Activated T-cell treated with anti-CD3 and anti-CD28 coated beads for 48 hours (primary cell): ENCODE data around the gene CDH23.

Source experiments
- DNase-seq: peaks from one replicate; pipeline ENCODE4 v3.0.0-alpha.2; 2020; ENCODE audit warnings: low read depth

The CDH23 gene

DNA sequence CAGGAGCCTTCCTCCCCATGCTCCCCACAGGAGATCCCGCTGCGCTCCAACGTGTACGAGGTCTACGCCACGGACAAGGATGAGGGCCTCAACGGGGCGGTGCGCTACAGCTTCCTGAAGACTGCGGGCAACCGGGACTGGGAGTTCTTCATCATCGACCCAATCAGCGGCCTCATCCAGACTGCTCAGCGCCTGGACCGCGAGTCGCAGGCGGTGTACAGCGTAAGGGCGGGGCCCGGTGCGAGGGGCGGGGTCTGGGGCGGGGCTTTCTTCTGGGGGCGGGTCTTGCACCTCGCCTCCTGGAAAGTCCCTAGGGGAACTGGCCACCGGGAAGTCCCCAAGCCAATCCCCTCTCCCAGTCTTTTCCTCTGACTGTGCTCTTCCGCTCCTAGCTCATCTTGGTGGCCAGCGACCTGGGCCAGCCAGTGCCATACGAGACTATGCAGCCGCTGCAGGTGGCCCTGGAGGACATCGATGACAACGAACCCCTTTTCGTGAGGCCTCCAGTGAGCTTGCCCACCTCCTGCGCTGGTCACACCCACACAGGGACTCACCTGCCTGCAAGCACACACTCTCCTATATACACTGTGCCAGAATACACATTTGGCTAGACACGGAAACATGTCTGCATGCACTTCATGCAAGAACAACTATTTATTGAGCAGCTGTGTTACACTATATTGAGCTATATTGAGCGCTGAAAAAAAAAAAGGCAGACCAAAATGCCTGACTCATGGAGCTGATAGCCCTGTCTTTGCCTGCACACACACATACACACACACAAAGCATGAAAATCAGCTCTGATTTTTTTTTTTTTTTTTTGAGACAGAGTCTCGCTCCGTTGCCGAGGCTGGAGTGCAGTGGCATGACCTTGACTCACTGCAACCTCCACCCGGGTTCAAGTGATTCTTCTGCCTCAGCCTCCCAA is 409.3 kb downstream of the CDH23 start:
- DNase-seq: no peak

- DNase-seq: no peak
Measured at GRCh38 chr10:71806704-71807556, 410.2 kb downstream of the CDH23 start.

DNA sequence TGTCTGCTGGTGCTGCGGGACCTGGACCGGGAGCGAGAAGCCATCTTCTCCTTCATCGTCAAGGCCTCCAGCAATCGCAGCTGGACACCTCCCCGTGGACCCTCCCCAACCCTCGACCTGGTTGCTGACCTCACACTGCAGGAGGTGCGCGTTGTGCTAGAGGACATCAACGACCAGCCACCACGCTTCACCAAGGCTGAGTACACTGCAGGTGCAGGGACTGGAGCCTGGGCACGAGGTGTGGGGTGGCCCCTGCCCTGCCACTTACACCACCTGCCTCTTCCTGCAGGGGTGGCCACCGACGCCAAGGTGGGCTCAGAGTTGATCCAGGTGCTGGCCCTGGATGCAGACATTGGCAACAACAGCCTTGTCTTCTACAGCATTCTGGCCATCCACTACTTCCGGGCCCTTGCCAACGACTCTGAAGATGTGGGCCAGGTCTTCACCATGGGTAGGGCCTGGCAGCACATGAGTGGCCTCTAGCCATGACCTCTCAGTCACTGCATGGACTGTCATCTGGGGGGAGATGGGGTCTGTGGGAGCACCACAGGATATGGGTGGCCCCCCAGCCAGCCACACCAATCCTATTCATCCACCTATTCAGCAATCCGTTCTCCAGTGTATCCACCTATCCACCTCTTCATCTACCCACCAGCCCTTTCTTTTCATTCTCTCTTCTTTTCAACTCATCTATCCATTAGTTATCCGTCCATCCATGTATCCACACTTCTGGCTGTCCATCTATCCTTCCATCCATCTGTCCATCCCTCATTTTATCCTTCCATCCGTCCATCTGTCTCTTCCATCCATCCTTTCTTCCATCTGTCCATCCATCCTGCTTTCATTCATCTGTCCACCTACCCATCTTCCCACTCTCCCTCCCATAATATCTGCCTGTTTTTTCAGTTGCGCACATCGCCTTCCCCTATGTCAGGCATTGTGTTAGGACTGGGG is 411.1 kb downstream of the CDH23 start:
- DNase-seq: no peak

- DNase-seq: no peak
Measured at GRCh38 chr10:71809628-71810027, 412.9 kb downstream of the CDH23 start.

GRCh38 chr10:71810048-71810750 is 413.5 kb downstream of the CDH23 start:
- no peak for DNase-seq

- no peak for DNase-seq
Measured at GRCh38 chr10:71811351-71811750, 414.6 kb downstream of the CDH23 start.

DNA sequence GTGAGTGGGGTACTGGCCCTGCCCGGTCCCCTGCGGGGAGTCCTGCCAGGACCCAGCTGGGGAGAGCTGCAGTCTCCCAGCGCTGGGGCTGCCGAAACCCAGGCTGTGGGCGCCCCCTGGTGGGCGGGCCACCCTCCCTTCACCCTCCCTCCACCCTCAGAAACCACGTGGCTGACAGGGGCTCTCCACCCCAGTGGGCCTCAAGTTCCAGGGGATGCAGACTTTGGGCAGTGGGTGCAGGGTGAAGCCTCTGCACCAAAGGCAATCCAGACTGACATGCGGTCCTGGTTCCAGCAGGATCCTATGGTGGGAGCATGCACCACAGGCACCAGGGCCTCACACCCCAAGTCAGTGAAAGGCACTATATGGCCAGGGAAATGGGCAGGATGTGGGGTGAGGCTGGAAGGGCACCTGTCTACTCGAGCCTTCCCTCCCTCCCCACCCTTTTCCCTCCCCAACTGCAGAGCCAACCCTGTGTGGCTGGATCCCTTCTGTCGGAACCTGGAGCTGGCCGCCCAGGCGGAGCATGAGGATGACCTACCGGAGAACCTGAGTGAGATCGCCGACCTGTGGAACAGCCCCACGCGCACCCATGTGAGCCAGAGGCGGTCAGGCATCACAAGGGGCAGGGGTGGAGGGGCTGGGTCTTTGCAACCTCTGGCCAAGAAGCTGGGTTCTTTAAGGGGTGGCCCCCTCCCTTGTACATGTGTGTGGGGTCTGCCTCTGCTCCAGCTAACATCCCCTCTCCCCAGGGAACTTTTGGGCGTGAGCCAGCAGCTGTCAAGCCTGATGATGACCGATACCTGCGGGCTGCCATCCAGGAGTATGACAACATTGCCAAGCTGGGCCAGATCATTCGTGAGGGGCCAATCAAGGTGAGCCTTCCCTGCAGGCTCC is 415.5 kb downstream of the CDH23 start:
- peak; percentile 77 for DNase-seq

- DNase-seq: no peak
Measured at GRCh38 chr10:71812913-71813590, 416.3 kb downstream of the CDH23 start.

- no peak for DNase-seq
Measured at GRCh38 chr10:71814922-71815411, 418.2 kb downstream of the CDH23 start.

- no peak for DNase-seq
Measured at GRCh38 chr10:71815515-71816130, 418.9 kb downstream of the CDH23 start.

- DNase-seq: no peak
Measured at GRCh38 chr10:71816421-71816851, 419.7 kb downstream of the CDH23 start.

DNA sequence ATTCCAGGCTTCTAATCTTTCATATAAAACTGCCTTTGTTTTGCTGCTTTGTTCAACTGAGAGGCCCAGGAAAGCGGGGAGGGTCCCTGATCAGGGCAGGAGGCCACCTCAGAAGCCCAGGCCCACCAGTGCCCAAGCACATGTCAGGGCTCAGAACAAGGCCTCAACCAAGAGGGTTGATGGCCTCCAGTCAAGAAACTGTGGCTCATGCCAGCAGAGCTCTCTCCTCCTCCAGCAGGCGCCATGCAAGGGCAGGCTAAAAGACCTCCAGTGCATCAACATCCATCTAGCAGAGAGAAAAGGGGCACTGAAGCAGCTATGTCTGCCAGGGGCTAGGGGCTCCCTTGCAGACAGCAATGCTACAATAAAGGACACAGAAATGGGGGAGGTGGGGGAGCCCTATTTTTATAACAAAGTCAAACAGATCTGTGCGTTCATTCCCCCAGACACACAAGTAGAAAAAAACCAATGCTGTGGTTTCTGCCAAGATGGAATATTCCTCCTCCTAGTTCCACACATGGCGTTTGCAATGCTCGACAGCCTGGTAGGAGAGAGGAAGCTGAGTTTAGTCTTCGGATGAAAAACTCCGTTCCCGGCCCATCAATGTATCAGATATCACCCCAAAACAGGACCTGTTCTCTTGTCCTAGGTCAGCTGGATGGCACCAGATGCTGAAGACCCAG is 420.4 kb downstream of the CDH23 start:
- no peak for DNase-seq

DNA sequence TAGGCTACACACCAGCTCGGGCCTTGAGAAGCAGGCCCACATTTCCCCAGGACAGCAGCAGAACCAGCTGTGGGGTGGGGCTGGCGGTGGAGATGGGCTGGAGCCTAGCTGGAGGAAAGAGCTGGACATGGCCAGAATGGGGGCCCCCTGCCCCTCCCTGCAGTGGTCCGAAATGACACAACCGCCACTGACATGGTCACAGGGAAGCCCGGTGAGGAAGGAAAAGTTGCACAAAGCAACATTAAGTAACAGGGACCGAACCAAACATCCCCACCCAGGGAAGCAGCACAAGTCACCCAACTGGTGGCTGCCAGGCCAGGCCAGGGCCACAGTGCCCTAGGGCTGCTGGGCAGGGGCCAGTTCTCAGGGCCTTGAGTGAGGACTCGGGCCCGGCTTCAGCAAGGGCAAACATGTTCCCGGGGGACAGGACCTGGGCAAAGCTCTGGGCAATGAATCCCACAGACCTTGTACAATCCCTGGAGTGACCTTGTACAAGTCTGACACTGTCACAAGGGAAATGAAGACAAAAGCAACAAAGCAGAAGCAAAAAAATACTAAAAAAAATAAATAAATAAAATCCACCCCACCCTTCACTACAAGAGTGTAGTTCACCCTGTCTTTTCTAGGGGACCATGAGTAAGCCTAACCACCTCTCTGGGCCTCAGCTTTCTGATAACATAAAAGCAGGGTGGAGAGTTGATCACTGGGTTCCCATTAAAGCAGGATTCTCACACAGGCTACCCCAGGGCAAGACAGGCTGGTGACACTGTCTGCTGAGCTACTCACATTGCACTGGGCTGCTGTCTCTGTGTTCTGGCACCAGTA is 421.3 kb downstream of the CDH23 start:
- DNase-seq: no peak

DNA sequence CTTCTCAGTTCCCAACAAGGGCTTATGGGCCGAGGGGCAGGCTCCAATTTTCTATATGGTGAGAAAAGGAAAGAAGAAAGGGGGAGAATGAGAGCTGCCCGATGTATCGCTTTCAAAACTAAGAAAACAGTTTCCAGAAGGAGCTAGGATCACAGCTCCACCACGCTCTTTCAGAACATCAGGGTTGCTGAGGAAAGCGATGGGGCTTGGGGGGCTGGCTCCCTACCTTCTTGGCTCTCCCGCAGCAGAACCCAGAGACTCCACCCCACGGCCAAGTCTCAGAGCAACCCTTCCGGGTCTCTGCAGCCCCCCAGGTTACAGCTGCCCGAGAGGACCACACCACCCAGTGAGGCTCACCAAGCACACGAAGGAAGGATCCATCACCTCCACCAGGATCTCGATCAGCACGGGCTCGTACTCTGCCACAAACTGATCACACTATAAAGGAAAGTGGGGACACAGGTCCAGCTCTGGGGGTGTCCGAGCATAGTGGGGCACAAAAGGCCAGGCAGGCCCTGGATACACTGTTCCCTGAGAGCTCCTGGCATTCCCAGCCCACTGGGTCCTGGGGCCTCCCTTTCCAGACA is 422.0 kb downstream of the CDH23 start:
- no peak for DNase-seq

DNA sequence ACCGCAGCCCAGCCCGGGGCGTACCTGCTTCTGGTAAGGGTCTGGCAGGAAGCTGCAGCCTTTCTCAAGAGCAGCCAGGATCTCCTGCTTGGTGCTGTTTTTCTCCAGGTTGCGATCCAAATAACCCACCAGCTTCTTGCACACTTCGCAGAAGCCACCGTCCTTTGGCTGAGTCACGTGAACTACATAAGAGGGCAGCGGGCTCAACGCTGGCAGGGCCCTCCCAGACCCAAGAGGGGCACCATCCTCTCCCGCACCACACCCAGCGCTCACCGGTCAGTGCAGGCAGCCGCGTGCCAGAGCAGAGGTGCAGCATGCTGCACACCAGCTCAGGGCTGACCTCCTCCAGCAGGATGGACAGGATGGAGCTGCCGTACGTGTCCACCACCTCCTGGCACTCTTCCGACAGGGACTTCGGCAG is 422.7 kb downstream of the CDH23 start:
- no peak for DNase-seq

DNA sequence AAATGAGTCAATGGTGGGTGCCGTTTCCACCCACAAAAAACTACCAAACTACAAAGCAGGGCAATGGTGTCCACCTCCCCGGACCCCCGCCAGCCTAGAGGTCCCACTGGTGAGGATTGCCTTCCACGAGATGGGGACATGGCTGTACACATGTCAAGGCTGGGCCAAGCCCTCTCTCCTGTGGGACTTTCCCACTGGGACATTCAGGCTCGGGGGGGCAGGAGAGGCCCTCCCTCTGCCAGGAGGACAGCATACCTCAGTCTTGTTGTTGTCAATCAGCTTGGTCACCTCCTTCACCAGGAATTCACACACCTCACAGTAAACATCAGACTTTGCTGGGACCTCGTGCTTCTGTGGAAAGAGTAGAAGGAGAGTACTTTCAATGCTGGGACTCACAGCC is 423.3 kb downstream of the CDH23 start:
- no peak for DNase-seq

DNA sequence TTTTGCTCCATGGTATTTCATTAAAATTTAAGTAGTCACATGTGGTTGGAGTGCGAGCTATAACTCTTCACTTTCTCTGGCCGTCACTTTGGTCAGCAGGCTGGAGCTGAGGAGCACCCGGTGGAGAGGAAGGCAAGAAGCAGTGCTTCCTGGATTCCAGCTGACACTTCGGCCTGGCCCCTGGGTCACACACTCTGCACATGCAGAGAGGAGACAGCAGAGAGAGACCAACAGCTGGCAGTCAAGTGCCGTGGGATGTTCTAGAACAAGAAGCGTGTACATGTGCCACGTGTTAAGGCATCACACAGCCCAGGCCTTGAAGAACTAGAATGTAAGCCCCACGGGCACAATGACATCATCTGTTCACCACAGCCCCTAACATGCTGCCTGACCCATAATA is 424.2 kb downstream of the CDH23 start:
- DNase-seq: no peak
